Natural killer cell treated with Interleukin-12 subunit alpha and Interleukin-12 subunit beta and Interleukin-15 and Interleukin-18, amount 100 ng/mL, for 72 hours (primary cell): ENCODE measurements around the gene PSMC4. TPM values are rescaled to one million over a fixed set of nuclear protein-coding genes. Genes with fewer than 3 reads are reported as not detected.

ENCODE experiments used
- ATAC-seq, 2 donors: fragments of 150-1000 bp; cut with Tn5 transposase in 1 of 2; sonication (Bioruptor Pico), chemical (Tn5 transposase) in 1 of 2; 2 replicates each; pipeline ENCODE4 v1.10.0; 2021
- DNase-seq: peaks from one replicate; pipeline ENCODE4 v3.0.0; 2022; ENCODE audit warnings: low spot score
- H3K27ac Mint-ChIP-seq, 2 donors: 1 replicate in 1 of 2; 2 replicates in 1 of 2; pipeline ENCODE4 v1.8.0; 2022; ENCODE audit warnings: mixed read lengths in 2 of 2, mild to moderate bottlenecking in 1 of 2, moderate library complexity in 1 of 2
- H3K27me3 Mint-ChIP-seq, 2 donors: 1 replicate in 1 of 2; 2 replicates in 1 of 2; pipeline ENCODE4 v1.8.0; 2022; ENCODE audit warnings: mixed read lengths in 2 of 2
- H3K36me3 Mint-ChIP-seq: one replicate; pipeline ENCODE4 v1.8.0; 2022; ENCODE audit warnings: mixed read lengths
- H3K4me1 Mint-ChIP-seq, 2 donors: 1 replicate in 1 of 2; 2 replicates in 1 of 2; pipeline ENCODE4 v1.8.0; 2022; ENCODE audit warnings: low read depth in 2 of 2, mixed read lengths in 2 of 2, mild to moderate bottlenecking in 1 of 2
- H3K4me3 Mint-ChIP-seq: one replicate; pipeline ENCODE4 v1.8.0; 2022; ENCODE audit warnings: mixed read lengths
- H3K9me3 Mint-ChIP-seq: 2 replicates; pipeline ENCODE4 v1.8.0; 2022; ENCODE audit warnings: mixed read lengths
- total RNA-seq, 2 donors: library from RNA; stranded (reverse); gene quantifications; one replicate each; pipeline ENCODE4 v1.2.3, GENCODE V29; 2022

Gene PSMC4
- total RNA-seq: 100 to 1,000 TPM; 163 to 165 TPM

DNA sequence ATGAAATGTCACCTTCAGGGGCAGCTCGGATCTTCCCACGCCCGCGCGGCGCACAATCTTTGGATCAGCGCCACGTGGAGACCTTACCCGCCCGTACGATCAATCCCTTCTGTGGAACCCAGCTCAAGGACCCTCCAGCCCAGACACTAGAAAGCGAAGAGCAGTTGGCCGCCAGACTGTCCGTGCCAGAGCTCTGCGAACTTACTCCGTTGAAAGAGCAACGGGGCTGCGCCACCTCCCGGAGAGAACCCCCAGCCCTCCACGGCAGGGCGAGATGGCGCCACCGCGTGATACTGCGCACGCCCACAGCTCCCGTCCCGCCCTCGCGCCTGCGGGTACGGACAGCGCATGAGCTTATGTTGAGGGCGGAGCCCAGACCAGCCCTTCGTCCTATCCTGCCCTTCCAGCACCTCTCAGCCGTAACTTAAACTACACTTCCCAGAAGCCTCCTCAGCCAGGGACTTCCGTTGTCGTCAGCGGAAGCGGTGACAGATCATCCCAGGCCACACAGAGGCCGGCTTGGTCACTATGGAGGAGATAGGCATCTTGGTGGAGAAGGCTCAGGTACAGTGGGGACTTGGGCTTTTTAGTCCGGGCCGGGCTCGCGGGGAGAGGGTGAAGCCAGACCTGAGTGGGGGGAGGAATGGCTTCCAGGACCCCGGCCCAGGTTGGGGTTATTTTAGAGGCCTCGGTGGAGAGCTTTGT is at the start of gene PSMC4:
Gene PSMC4 (plus strand): TSS at position 491 of the 705 bp plus-strand sequence. CDS start 38 bp downstream, at position 529.
- peak; percentile 99 for DNase-seq
- H3K36me3 Mint-ChIP-seq: peaks cover 20% of the 10 kb centered on the region
- H3K27me3 Mint-ChIP-seq: no peaks in the 10 kb centered on the region
- no peaks in the 10 kb centered on the region for H3K9me3 Mint-ChIP-seq
- ATAC-seq: peak; percentile 99
- peaks cover 51 to 54% of the 10 kb centered on the region in 2 donors for H3K4me1 Mint-ChIP-seq
- peak within 1 kb of the TSS; percentile 96 for H3K4me3 Mint-ChIP-seq
- peak within 1 kb of the TSS; percentile 98 to 99 for H3K27ac Mint-ChIP-seq

DNA sequence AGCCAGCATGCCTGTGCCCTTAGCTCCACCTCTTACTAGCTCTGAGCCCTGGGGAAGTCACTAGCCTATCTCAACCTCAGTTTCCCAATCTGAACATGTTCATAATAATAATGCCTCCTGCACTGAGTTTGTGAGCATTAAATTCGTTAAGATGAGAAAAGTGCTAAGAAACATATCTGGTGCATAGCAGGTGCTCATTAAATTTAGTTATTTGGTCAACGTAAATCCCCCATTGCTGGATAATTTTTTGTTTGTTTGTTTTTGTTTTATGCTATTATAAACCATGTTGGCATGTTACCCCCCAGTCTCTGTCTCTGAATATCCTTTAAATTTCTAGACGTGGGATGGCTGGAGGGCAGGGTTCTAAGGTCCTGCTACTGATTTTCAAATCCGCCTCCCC is 47.1 kb upstream of the PSMC4 start:
- Mint-ChIP-seq H3K27ac (no peak overlapping the region), H3K36me3 (no peaks in the 10 kb centered on the region), H3K4me3 (no peak overlapping the region), H3K4me1 (peaks cover 0 to 9% of the 10 kb centered on the region in 2 donors), H3K9me3 (peaks cover 3% of the 10 kb centered on the region), H3K27me3 (peaks cover 0 to 2% of the 10 kb centered on the region in 2 donors)
- no peak for DNase-seq
- ATAC-seq: no peak

DNA sequence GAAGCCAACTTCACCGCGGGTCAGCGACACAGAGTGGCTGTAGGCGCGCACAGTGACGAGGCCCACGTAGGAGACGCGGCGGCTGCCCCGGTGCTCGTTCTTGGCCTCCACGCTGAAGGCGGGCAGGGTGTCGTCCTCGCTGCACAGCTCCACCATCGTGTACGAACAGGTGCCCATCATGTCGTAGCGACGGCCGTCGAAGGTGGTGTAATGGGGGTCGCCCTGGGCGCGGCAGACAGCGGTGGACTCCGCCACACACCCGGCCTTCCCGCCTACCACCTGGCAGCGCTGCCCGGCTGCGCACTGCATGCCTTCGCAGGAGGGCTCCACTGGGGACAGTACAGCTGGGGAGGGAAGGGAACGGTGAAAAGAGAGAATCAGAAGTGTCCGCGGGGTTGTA is 46.6 kb upstream of the PSMC4 start:
- no peak for ATAC-seq
- peaks cover 0 to 7% of the 10 kb centered on the region in 2 donors for H3K4me1 Mint-ChIP-seq
- no peak overlapping the region for H3K4me3 Mint-ChIP-seq
- H3K36me3 Mint-ChIP-seq: no peaks in the 10 kb centered on the region
- DNase-seq: no peak
- H3K27ac Mint-ChIP-seq: no peak overlapping the region
- peaks cover 2% of the 10 kb centered on the region for H3K9me3 Mint-ChIP-seq
- H3K27me3 Mint-ChIP-seq: peaks cover 0 to 2% of the 10 kb centered on the region in 2 donors

DNA sequence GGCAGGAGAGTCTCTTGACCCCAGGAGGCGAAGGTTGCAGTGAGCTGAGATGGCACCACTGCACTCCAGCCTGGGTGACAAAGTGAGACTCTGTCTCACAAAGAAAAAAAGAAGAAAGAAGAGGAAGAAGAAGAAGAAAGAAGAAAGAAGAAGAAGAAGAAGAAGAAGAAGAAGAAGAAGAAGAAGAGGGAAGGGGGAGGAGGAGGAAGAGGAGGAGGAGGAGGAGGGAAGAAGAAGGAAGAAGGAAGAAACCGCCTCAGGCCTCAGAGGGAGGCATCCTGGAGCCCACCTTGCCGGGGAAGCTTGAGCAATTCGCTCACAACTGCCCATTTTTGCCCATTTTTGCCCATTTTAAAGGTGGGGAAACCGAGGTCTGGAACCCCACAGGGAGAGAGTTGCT is 46.0 kb upstream of the PSMC4 start:
- no peak overlapping the region for H3K4me3 Mint-ChIP-seq
- peaks cover 0 to 4% of the 10 kb centered on the region in 2 donors for H3K4me1 Mint-ChIP-seq
- H3K36me3 Mint-ChIP-seq: no peaks in the 10 kb centered on the region
- no peak overlapping the region for H3K27ac Mint-ChIP-seq
- ATAC-seq: no peak
- no peaks in the 10 kb centered on the region for H3K9me3 Mint-ChIP-seq
- no peak for DNase-seq
- H3K27me3 Mint-ChIP-seq: peaks cover 0 to 2% of the 10 kb centered on the region in 2 donors

DNA sequence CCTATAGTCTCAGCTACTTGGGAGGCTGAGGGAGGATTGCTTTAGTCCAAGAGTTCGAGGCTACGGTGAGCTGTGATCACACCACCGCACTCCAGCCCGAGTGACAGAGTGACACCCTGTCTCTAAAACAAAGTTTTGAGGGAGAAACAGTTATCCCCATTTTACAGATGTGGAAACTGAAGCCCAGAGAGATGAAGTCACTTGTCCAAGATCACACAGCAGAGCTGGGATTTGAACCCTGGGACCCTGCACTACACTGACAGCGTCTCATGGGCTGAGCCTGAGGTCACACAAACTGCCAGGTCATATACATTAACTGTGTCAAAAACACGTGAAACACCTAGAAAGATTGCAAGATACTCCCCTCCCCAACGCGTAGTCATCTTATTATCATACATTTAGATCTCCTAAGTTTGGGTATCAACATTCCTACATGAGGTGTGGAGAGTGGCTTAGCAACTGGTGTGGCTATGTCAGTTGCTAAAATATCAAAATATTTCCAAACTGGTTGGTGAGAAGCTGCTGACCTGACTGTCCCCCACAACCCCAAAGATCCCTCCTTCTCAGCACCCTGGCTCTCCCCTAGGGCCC is 44.7 kb upstream of the PSMC4 start:
- no peak for ATAC-seq
- no peak for DNase-seq

DNA sequence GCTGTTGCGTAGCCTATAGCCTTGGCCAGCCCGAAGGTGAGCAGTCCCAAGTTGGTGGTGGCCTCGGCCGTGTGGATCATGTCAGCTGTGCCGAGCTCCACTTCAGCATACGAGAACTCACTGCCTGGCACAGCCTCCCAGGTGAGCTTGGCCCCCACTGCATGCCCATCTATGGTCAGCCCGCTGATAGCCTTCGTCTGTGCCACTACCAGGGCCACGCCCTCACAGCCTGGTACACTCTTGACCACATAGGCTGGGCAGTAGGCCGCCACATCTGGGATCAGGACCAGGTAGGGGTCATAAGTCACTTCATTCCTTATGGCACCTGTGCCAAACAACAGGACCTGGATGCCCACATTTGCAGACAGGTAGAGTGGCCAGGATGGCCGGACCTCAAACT is 43.9 kb upstream of the PSMC4 start:
- DNase-seq (no peak), ATAC-seq (no peak)
- Mint-ChIP-seq H3K9me3 (no peaks in the 10 kb centered on the region), H3K27ac (no peak overlapping the region), H3K27me3 (peaks cover 0 to 2% of the 10 kb centered on the region in 2 donors), H3K36me3 (no peaks in the 10 kb centered on the region), H3K4me1 (peaks cover 0 to 4% of the 10 kb centered on the region in 2 donors), H3K4me3 (no peak overlapping the region)

More for the DNA sequence above, 44.7 kb upstream of the PSMC4 start:
- peak overlapping the region in 1 of 2 donors; percentile 9 for H3K27ac Mint-ChIP-seq
- no peak overlapping the region for H3K4me3 Mint-ChIP-seq
- no peaks in the 10 kb centered on the region for H3K9me3 Mint-ChIP-seq
- H3K27me3 Mint-ChIP-seq: peaks cover 0 to 2% of the 10 kb centered on the region in 2 donors
- H3K4me1 Mint-ChIP-seq: peaks cover 0 to 4% of the 10 kb centered on the region in 2 donors
- no peaks in the 10 kb centered on the region for H3K36me3 Mint-ChIP-seq

DNA sequence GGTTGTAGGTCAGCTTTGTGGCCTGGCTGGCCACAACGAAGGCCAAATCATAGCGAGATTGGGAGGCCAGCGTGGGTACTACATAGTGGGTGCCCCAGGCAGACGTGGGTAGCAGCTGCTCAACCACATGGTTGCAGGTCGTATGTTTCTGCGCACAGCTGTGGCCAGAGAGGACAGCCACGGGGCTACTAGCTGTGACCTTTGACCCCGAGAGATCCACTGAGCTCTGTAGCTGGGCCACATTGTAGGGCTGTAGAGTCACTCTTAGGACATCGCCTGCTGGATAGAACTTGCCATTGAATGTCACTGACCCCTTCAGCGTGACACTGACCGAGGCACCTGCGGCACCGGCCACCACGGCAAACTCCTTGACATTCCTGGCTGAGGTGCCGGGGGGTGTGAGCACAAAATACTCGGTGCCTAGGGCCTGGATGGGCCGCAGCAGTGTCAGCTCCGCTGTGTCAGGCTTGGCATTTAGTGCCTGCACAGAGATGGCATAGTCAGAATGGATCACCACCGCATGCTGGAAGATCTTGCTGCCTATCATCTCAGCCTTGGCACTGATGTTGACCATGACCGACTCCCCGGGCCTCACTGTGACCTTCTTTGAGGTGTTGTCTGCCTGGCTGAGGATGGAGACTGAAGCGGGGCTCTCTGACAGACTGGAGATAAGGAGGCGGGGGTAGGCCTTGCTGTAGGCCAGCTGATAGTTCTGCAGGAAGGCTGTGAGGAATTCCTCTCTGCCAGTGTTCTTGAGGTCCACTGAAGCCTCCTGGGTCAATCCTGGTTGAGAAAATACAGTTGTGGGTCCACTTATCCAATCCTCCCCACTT is 43.2 kb upstream of the PSMC4 start:
- Mint-ChIP-seq H3K4me3 (no peak overlapping the region), H3K9me3 (no peaks in the 10 kb centered on the region), H3K36me3 (no peaks in the 10 kb centered on the region), H3K4me1 (peaks cover 0 to 4% of the 10 kb centered on the region in 2 donors), H3K27ac (peak overlapping the region in 1 of 2 donors; percentile 15), H3K27me3 (peaks cover 0 to 2% of the 10 kb centered on the region in 2 donors)
- no peak for ATAC-seq
- no peak for DNase-seq

DNA sequence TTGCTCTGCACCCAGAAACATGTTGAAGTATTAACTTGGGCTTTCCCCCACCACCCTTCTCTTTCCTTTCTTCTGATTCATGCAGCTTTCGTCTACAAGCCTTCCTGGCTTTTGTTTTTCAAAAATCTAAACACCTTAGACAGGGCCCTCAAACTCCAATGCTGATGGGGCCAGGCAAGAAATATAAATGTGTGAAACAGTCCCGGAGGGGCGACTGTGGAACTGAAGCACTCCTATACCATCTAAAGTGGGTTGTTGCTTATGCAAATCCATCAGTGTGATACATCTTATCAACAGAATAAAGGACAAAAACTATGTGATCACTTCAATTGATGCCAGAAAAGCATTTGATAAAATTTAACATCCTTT is 42.6 kb upstream of the PSMC4 start:
- Mint-ChIP-seq H3K4me3 (no peak overlapping the region), H3K27ac (peak overlapping the region in 1 of 2 donors; percentile 15), H3K27me3 (peaks cover 0 to 2% of the 10 kb centered on the region in 2 donors), H3K9me3 (no peaks in the 10 kb centered on the region), H3K36me3 (no peaks in the 10 kb centered on the region), H3K4me1 (peaks cover 0 to 4% of the 10 kb centered on the region in 2 donors)
- DNase-seq (no peak), ATAC-seq (no peak)

DNA sequence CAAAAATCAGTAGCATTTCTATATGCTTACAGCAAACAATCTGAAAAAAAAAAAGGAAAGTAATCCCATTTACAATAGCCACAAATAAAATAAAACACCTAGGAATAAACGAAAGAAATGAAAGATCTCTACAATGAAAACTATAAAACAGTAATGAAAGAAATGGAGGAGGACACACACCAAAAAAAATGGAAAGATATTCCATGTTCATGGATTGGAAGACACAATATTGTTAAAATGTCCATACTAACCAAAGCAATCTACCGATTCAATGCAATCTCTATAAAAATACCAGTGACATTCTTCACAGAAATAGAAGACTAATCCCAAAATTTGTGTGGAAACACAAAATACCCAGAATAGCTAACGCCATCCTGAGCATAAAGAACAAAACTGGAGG is 41.2 kb upstream of the PSMC4 start:
- Mint-ChIP-seq H3K36me3 (no peaks in the 10 kb centered on the region), H3K27ac (no peak overlapping the region), H3K4me1 (peaks cover 11% of the 10 kb centered on the region in 2 donors), H3K4me3 (no peak overlapping the region), H3K27me3 (peaks cover 0 to 2% of the 10 kb centered on the region in 2 donors), H3K9me3 (no peaks in the 10 kb centered on the region)
- DNase-seq: no peak
- ATAC-seq: no peak

DNA sequence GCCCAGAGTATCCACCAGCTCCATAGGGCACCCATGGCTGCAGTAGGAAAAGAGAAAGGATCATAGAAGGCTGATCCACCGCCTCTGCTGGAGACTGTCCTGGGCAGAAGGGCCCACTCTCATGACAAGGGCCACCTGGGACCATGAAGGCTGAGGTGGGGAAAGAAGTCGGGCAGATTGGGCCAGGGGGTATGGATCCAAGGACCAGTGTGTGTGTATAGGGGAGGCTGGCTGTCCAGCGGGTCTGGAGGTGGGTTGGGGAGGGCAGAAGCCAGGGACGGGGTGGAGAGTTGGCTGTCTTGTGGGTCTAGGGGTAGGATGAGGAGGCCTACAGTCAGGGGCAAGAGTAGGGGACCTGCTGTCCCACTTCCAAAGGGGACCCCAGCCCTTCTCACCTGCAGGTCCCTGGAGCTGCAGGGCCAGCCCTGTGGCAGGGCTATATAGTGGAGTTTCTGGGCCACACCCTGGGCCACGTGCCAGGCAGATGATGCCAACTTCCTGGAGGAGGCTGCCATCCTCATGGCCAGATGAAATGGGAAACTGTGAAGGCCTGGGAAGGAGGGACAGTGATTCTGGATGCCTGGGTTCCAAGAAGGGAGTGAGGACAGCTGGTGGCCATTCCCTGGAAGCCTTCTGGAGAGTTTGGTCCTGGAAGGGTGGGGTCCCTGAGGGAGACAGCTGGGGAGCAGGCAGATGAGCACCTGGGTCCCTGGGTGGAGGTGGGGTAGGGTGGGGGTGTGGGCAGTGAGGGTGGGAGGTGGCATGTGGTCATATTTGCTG is 36.2 kb upstream of the PSMC4 start, which contains the start of gene FCGBP:
Gene FCGBP (minus strand): TSS at position 51 of the 780 bp plus-strand sequence.
- no peaks in the 10 kb centered on the region for H3K27me3 Mint-ChIP-seq
- DNase-seq: no peak
- H3K9me3 Mint-ChIP-seq: peaks cover 5% of the 10 kb centered on the region
- H3K36me3 Mint-ChIP-seq: no peaks in the 10 kb centered on the region
- H3K27ac Mint-ChIP-seq: peak within 1 kb of the TSS; percentile 50 to 80
- no peak within 1 kb of the TSS for H3K4me3 Mint-ChIP-seq
- peak in 1 of 2 donors; percentile 17 for ATAC-seq
- H3K4me1 Mint-ChIP-seq: peaks cover 46 to 49% of the 10 kb centered on the region in 2 donors

DNA sequence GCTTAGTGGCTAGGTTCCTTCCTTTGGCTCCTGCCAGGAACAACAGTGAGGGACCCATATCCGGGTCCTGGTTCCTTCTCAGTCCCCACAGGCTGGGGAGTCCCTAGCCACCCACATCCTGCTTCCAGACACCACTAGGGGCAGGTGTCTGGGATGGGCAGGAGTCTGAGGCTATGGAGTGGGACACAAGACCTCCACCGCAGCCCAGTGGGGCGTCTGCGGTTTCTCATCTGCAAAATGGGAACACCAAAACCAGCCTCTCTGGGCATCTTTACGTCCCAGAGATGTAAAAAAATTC is 35.7 kb upstream of the PSMC4 start:
- no peak for ATAC-seq
- Mint-ChIP-seq H3K9me3 (peaks cover 7% of the 10 kb centered on the region), H3K4me1 (peaks cover 50 to 53% of the 10 kb centered on the region in 2 donors), H3K27me3 (no peaks in the 10 kb centered on the region), H3K27ac (peak overlapping the region; percentile 50 to 80), H3K36me3 (peaks cover 3% of the 10 kb centered on the region), H3K4me3 (no peak overlapping the region)
- no peak for DNase-seq

DNA sequence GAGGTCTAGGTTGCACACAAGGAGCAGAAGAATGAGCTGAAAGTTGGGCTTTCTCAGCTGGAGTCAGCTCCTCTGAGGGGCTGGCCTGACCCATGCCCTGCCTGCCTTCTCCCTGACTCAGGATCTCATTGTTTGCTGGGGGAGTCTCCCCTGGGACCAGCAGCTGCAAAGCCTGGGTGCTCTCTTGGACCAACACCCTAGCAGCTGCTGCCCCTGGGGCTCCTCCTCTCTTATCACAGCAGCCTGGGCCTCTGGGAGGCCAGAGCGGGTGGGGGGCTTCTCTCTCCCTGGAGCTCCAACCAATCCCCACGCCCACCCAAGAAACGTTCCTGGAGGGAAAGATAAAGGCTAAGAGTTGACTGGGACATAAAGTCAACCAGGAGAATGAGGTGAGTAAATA is 34.9 kb upstream of the PSMC4 start:
- Mint-ChIP-seq H3K9me3 (peaks cover 14% of the 10 kb centered on the region), H3K4me1 (peaks cover 57 to 60% of the 10 kb centered on the region in 2 donors), H3K27me3 (no peaks in the 10 kb centered on the region), H3K36me3 (peaks cover 10% of the 10 kb centered on the region), H3K4me3 (peak overlapping the region; percentile 59), H3K27ac (peak overlapping the region; percentile 50 to 80)
- DNase-seq (no peak), ATAC-seq (no peak)

DNA sequence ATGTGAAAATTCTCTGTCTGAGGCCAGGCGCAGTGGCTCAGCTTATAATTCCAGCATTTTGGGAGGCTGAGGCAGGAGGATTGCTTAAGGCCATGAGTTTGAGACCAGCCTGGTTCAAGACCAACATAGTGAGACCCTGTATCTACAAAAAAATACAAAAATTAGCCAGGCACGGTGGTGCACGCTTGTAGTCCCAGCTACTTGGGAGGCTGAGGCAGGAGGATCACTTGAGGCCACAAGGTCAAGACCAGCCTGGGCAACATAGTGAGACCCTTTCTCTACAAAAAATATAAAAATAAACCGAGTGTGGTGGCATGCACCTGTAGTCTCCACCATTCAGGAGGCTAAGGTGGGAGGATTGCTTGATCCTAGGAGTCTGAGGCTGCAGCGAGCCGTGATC is 34.3 kb upstream of the PSMC4 start:
- H3K36me3 Mint-ChIP-seq: peaks cover 12% of the 10 kb centered on the region

More for the DNA sequence above, 34.3 kb upstream of the PSMC4 start:
- DNase-seq (no peak), ATAC-seq (no peak)
- Mint-ChIP-seq H3K27me3 (no peaks in the 10 kb centered on the region), H3K9me3 (peaks cover 14% of the 10 kb centered on the region), H3K27ac (peak overlapping the region; percentile 50 to 80), H3K4me3 (peak overlapping the region; percentile 59), H3K4me1 (peaks cover 63 to 66% of the 10 kb centered on the region in 2 donors)
